AG10803 (cell line): ENCODE measurements around the gene LRG1.

Source experiments
- DNase-seq: peaks from one replicate; pipeline ENCODE4 v3.0.0; 2010; ENCODE audit warnings: low read depth
- H3K4me3 ChIP-seq: 2 replicates; pipeline ENCODE4 v1.5.1; 2011; ENCODE audit warnings: mild to moderate bottlenecking, low read length, control low read depth
- CTCF ChIP-seq: conservative IDR thresholded peaks from 2 replicates; pipeline ENCODE4 v1.5.1; 2011; ENCODE audit warnings: mild to moderate bottlenecking, low read length, control low read depth, inconsistent platforms

The LRG1 gene

GRCh38 chr19:4497770-4498389 lies 42.0 kb downstream of the LRG1 start:
- no peak for DNase-seq
- TF ChIP-seq CTCF = no peak
- no peak overlapping the region for H3K4me3 ChIP-seq

DNA sequence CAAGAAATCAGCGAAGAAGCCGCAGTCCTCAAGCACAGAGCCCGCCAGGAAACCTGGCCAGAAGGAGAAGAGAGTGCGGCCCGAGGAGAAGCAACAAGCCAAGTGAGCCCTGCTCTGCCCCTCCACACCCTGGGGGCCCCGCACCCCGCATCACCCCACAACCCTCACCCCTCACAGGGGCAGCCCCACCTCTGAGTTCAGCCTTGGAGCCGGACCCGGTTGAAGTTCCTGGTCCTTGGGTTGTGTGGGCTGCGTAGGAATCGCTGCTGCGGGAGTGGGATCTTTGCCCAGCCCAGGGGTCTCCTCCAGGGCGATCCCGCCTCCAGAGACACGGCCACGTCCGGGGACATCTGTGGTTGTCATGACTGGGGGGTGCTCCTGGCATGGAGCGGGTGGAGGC lies 43.5 kb downstream of the LRG1 start:
- TF ChIP-seq CTCF = no peak
- H3K4me3 ChIP-seq = no peak overlapping the region
- no peak for DNase-seq

- DNase-seq = no peak
- no peak overlapping the region for H3K4me3 ChIP-seq
- no peak for TF ChIP-seq CTCF
These were observed 44.4 kb downstream of the LRG1 start for GRCh38 chr19:4495471-4495870.

DNA sequence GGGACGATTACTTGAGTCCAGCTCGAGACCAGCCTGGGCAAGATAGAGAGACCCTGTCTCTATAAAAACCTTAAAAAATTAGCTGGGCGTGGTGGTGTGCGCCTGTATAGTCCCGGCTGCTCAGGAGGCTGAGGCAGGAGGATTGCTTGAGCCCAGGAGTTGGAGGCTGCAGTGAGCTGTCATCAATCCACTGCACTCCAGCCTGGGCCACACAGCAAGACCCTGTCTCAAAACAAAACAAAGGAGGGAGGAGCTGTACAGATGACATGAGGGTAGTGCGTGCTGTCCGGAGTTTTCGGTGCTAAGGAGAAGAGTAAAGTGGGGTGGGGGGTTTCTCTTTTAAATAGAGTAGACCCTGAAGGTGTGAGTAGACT lies 45.2 kb downstream of the LRG1 start:
- H3K4me3 ChIP-seq = no peak overlapping the region
- no peak for TF ChIP-seq CTCF
- DNase-seq = no peak

- no peak for DNase-seq
- no peak overlapping the region for H3K4me3 ChIP-seq
- TF ChIP-seq CTCF = no peak
These were observed 45.7 kb downstream of the LRG1 start for GRCh38 chr19:4493929-4494690.

DNA sequence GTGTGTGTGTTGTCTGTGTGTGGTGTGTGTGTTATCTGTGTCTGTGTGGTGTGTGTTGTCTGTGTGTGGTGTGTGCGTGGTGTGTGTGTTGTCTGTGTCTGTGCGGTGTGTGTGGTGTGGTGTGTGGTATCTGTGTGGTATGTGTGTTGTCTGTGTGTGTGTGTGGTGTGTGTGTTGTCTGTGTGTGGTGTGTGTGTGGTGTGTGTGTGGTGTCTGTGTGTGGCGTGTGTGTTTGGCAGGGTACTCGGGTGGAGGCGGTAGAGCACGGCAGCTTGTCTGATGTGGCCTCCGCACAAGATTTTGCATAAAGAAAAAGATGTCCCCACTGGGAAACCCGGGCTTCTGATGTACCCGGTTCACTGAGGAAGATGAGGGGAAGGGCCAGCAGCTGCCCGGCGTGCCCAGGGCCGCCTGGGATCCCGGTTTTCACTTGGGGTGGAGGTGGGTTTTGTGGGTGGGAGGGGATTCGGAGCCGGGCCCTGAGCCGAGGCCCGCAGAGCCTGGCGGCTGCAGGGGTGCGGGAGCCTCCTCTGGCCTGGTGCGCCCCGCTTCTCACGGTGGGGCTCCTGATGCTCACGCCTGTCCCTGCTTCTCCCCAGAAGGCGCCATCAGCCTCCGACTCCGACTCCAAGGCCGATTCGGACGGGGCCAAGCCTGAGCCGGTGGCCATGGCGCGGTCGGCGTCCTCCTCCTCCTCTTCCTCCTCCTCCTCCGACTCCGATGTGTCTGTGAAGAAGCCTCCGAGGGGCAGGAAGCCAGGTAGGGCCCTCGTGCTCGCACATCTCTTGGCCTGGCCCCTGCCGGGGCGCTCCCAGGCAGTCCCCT lies 46.5 kb downstream of the LRG1 start:
- TF ChIP-seq CTCF = no peak
- DNase-seq = no peak
- H3K4me3 ChIP-seq = no peak overlapping the region
